ENCODE measurements around the gene FAM72D. TPM values are rescaled to one million over a fixed set of nuclear protein-coding genes. Genes with fewer than 3 reads are reported as not detected.
"Not testable (repeated sequence)": the region's sequence is repeated elsewhere in the genome, so short reads cannot be mapped to it uniquely, and the experiment has no call there.

FAM72D gene
- total RNA-seq, 2 experiments from 2014 or later, result 34.7 to 38.3 TPM

- CTCF ChIA-PET; H3K9me3 Mint-ChIP-seq; H3K4me3 Mint-ChIP-seq; H3K36me3 Mint-ChIP-seq (ENCODE audit: low read depth); intact Hi-C loops (cut with micrococcal nuclease); DNase-seq; H3K4me1 Mint-ChIP-seq (ENCODE audit: low read depth); H3K27ac Mint-ChIP-seq; H3K27me3 Mint-ChIP-seq (ENCODE audit: low read depth): not testable (repeated sequence)
These were observed 16.9 kb downstream of the FAM72D start for GRCh38 chr1:145112703-145113102.

GRCh38 chr1:145114560-145115057, 18.8 kb downstream of the FAM72D start:
- intact Hi-C loops (cut with micrococcal nuclease); H3K4me3 Mint-ChIP-seq; H3K36me3 Mint-ChIP-seq (ENCODE audit: low read depth); DNase-seq; H3K9me3 Mint-ChIP-seq; H3K27ac Mint-ChIP-seq; H3K27me3 Mint-ChIP-seq (ENCODE audit: low read depth); H3K4me1 Mint-ChIP-seq (ENCODE audit: low read depth); CTCF ChIA-PET: not testable (repeated sequence)

GRCh38 chr1:145115587-145116493, 20.1 kb downstream of the FAM72D start:
- H3K9me3 Mint-ChIP-seq; H3K4me1 Mint-ChIP-seq (ENCODE audit: low read depth); intact Hi-C loops (cut with micrococcal nuclease); H3K27me3 Mint-ChIP-seq (ENCODE audit: low read depth); CTCF ChIA-PET; H3K27ac Mint-ChIP-seq; H3K4me3 Mint-ChIP-seq; DNase-seq; H3K36me3 Mint-ChIP-seq (ENCODE audit: low read depth): not testable (repeated sequence)

GRCh38 chr1:145119842-145120241, 24.1 kb downstream of the FAM72D start:
- H3K27ac Mint-ChIP-seq; intact Hi-C loops (cut with micrococcal nuclease); H3K4me3 Mint-ChIP-seq; H3K36me3 Mint-ChIP-seq (ENCODE audit: low read depth); H3K4me1 Mint-ChIP-seq (ENCODE audit: low read depth); H3K27me3 Mint-ChIP-seq (ENCODE audit: low read depth); CTCF ChIA-PET; H3K9me3 Mint-ChIP-seq; DNase-seq: not testable (repeated sequence)

GRCh38 chr1:145122344-145123061, 26.7 kb downstream of the FAM72D start:
- H3K4me1 Mint-ChIP-seq (ENCODE audit: low read depth); H3K4me3 Mint-ChIP-seq; DNase-seq; H3K36me3 Mint-ChIP-seq (ENCODE audit: low read depth); H3K27ac Mint-ChIP-seq; H3K9me3 Mint-ChIP-seq; intact Hi-C loops (cut with micrococcal nuclease); H3K27me3 Mint-ChIP-seq (ENCODE audit: low read depth); CTCF ChIA-PET: not testable (repeated sequence)

- H3K4me1 Mint-ChIP-seq (ENCODE audit: low read depth); H3K36me3 Mint-ChIP-seq (ENCODE audit: low read depth); H3K27ac Mint-ChIP-seq; CTCF ChIA-PET; H3K27me3 Mint-ChIP-seq (ENCODE audit: low read depth); H3K9me3 Mint-ChIP-seq; intact Hi-C loops (cut with micrococcal nuclease); H3K4me3 Mint-ChIP-seq; DNase-seq: not testable (repeated sequence)
These were observed 27.3 kb downstream of the FAM72D start for GRCh38 chr1:145123062-145123395.

GRCh38 chr1:145123992-145124641, 28.3 kb downstream of the FAM72D start:
- H3K4me3 Mint-ChIP-seq; H3K27ac Mint-ChIP-seq; H3K9me3 Mint-ChIP-seq; CTCF ChIA-PET; DNase-seq; H3K36me3 Mint-ChIP-seq (ENCODE audit: low read depth); H3K27me3 Mint-ChIP-seq (ENCODE audit: low read depth); H3K4me1 Mint-ChIP-seq (ENCODE audit: low read depth); intact Hi-C loops (cut with micrococcal nuclease): not testable (repeated sequence)

GRCh38 chr1:145125112-145125511, 29.3 kb downstream of the FAM72D start:
- H3K9me3 Mint-ChIP-seq; H3K36me3 Mint-ChIP-seq (ENCODE audit: low read depth); intact Hi-C loops (cut with micrococcal nuclease); H3K27me3 Mint-ChIP-seq (ENCODE audit: low read depth); CTCF ChIA-PET; H3K4me1 Mint-ChIP-seq (ENCODE audit: low read depth); H3K4me3 Mint-ChIP-seq; H3K27ac Mint-ChIP-seq; DNase-seq: not testable (repeated sequence)

- DNase-seq; H3K4me1 Mint-ChIP-seq (ENCODE audit: low read depth); H3K4me3 Mint-ChIP-seq; H3K27ac Mint-ChIP-seq; intact Hi-C loops (cut with micrococcal nuclease); H3K9me3 Mint-ChIP-seq; H3K27me3 Mint-ChIP-seq (ENCODE audit: low read depth); CTCF ChIA-PET; H3K36me3 Mint-ChIP-seq (ENCODE audit: low read depth): not testable (repeated sequence)
These were observed 31.4 kb downstream of the FAM72D start for GRCh38 chr1:145127144-145127543.

- intact Hi-C loops (cut with micrococcal nuclease); H3K27me3 Mint-ChIP-seq (ENCODE audit: low read depth); H3K4me3 Mint-ChIP-seq; DNase-seq; H3K4me1 Mint-ChIP-seq (ENCODE audit: low read depth); H3K27ac Mint-ChIP-seq; H3K36me3 Mint-ChIP-seq (ENCODE audit: low read depth); CTCF ChIA-PET; H3K9me3 Mint-ChIP-seq: not testable (repeated sequence)
These were observed 33.1 kb downstream of the FAM72D start for GRCh38 chr1:145128697-145129469.

- H3K36me3 Mint-ChIP-seq (ENCODE audit: low read depth); intact Hi-C loops (cut with micrococcal nuclease); H3K4me1 Mint-ChIP-seq (ENCODE audit: low read depth); H3K4me3 Mint-ChIP-seq; H3K27me3 Mint-ChIP-seq (ENCODE audit: low read depth); DNase-seq; CTCF ChIA-PET; H3K27ac Mint-ChIP-seq; H3K9me3 Mint-ChIP-seq: not testable (repeated sequence)
These were observed 38.7 kb downstream of the FAM72D start for GRCh38 chr1:145134476-145134875.

GRCh38 chr1:145140549-145140948, 44.8 kb downstream of the FAM72D start:
- H3K9me3 Mint-ChIP-seq; CTCF ChIA-PET; intact Hi-C loops (cut with micrococcal nuclease); DNase-seq; H3K36me3 Mint-ChIP-seq (ENCODE audit: low read depth); H3K27ac Mint-ChIP-seq; H3K27me3 Mint-ChIP-seq (ENCODE audit: low read depth); H3K4me1 Mint-ChIP-seq (ENCODE audit: low read depth); H3K4me3 Mint-ChIP-seq: not testable (repeated sequence)

Data from activated naive CD4-positive, alpha-beta T cell treated with anti-CD3 and anti-CD28 coated beads for 36 hours (primary cell).